ENCODE results near the gene UNC5A.

UNC5A gene

DNA sequence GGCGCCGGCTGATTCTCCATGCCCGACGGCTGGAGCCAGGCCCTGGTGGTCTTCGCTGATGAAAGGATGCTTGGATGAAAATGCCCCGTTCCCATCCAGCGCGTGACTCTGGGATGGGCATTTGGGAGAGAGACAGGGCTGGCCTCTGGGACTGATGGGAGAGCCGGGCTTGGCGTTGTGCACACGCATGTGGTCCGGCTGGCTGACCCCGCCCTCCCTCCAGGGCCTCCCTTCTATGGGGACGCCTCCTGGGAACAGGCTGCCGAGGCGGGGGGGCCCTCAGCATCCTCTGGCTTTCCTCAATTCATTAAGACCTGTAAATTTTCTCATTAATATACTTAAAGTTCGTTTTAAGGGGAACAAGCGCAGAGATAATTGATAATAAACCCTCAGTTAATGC is 36.8 kb downstream of the UNC5A start:
- TF ChIP-seq, protein P1, sequence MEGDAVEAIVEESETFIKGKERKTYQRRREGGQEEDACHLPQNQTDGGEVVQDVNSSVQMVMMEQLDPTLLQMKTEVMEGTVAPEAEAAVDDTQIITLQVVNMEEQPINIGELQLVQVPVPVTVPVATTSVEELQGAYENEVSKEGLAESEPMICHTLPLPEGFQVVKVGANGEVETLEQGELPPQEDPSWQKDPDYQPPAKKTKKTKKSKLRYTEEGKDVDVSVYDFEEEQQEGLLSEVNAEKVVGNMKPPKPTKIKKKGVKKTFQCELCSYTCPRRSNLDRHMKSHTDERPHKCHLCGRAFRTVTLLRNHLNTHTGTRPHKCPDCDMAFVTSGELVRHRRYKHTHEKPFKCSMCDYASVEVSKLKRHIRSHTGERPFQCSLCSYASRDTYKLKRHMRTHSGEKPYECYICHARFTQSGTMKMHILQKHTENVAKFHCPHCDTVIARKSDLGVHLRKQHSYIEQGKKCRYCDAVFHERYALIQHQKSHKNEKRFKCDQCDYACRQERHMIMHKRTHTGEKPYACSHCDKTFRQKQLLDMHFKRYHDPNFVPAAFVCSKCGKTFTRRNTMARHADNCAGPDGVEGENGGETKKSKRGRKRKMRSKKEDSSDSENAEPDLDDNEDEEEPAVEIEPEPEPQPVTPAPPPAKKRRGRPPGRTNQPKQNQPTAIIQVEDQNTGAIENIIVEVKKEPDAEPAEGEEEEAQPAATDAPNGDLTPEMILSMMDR (IDR thresholded peaks at IDR 0.05; ENCODE audit: low read depth, low read length, missing control alignments): no peak
- in situ Hi-C loops (cut with HindIII; ENCODE audit: low pct_ligation_motif_present, low sequenced_read_pairs): no loop called here
- Histone ChIP-seq H3K36me3 (replicated peaks) (no peaks in the 10 kb centered on the region), H3K27ac (no peak overlapping the region), H3K4me3 (ENCODE audit: low read depth, low read length) (no peak overlapping the region), H3K27me3 (replicated peaks) (peaks cover 21% of the 10 kb centered on the region)
- DNase-seq: no peak

DNA sequence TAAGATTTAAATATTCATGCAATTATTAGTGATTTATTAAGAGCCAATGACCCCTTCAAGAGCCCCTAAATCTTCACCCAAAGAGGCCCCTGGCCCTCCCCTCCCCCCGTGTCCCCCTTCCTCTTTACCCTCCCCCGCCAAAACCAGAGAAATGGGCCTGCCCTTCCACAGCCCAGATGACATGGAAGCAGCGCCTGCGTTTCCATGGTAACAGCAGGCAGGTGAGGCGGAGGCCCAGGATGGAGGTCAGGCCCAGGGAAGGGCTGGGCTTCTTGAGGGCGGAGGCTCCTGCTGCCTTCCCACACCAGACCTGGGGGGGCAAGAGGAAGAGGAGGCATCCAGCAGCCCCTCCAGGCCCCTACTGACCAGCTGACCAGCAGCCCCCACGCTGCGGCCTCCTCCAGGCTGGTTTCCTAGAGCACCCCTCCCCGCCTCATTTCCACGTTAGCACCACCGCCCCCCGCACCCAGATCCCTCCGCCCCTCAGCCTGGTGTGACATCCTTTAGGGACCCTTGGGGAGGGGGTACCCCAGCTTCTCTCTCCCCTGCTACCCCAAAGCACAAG is 37.4 kb downstream of the UNC5A start:
- in situ Hi-C loops (cut with HindIII; ENCODE audit: low pct_ligation_motif_present, low sequenced_read_pairs): no loop called here
- no peak overlapping the region for H3K27ac ChIP-seq
- DNase-seq: no peak
- peaks cover 21% of the 10 kb centered on the region for H3K27me3 ChIP-seq (replicated peaks)
- TF ChIP-seq, protein P1 (IDR thresholded peaks at IDR 0.05; ENCODE audit: low read depth, low read length, missing control alignments): no peak
- no peak overlapping the region for H3K4me3 ChIP-seq (ENCODE audit: low read depth, low read length)
- no peaks in the 10 kb centered on the region for H3K36me3 ChIP-seq (replicated peaks)

DNA sequence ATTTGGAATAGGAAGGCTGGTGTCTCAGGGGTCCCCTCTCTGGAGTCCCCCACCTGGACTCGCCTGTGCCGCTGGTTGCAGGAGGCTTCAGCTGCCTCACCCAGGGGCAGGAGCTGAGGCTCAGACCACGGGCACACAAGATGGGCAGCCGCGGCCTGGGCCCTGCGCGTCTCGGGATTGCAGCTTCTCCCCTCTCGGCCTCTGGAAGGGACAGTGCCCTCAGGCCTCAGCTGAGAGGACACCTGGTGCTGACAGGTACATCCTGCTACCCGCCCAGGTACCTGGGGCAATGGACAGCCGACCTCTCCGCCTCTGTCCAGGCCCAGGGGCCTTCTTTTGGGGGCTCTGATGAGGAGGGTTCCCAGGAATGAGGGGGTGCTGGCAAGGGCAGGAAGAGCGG is 38.3 kb downstream of the UNC5A start:
- DNase-seq: no peak
- in situ Hi-C loops (cut with HindIII; ENCODE audit: low pct_ligation_motif_present, low sequenced_read_pairs): no loop called here
- Histone ChIP-seq H3K36me3 (replicated peaks) (no peaks in the 10 kb centered on the region), H3K4me3 (ENCODE audit: low read depth, low read length) (no peak overlapping the region), H3K27ac (no peak overlapping the region), H3K27me3 (replicated peaks) (peaks cover 21% of the 10 kb centered on the region)
- TF ChIP-seq, protein P1 (IDR thresholded peaks at IDR 0.05; ENCODE audit: low read depth, low read length, missing control alignments): no peak

DNA sequence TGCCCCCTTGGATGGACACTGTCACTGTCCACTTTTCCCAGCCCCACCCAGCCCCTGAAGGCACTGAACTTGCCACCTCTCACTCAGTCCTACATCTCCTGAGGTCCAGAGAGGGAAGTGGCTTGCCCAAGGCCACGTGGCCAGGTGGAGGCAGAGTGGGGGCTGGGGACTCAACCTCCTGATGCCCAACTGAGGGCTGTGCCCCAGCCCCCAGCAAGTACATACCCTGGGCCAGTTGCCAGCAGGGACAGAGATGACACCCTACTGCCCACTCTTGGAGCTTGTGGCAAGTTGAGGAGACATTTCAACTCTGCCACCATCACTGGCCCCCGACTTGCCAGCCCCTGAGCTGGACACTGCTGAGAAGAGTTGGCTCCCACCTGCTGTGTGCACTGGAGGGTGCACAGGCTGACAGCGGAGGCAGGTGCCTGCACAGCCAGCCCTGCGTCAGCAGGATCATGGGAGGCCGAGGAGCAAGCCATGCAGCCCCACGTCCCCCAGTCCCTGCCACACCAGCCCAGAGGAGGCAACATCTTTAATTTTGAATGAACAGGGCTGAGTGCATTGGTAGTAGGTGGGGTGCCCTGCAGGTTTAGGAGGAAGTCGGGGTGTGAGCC is 39.4 kb downstream of the UNC5A start:
- in situ Hi-C loops (cut with HindIII; ENCODE audit: low pct_ligation_motif_present, low sequenced_read_pairs): no loop called here
- no peak overlapping the region for H3K27ac ChIP-seq
- peaks cover 21% of the 10 kb centered on the region for H3K27me3 ChIP-seq (replicated peaks)
- TF ChIP-seq, protein P1 (IDR thresholded peaks at IDR 0.05; ENCODE audit: low read depth, low read length, missing control alignments): no peak
- no peaks in the 10 kb centered on the region for H3K36me3 ChIP-seq (replicated peaks)
- no peak overlapping the region for H3K4me3 ChIP-seq (ENCODE audit: low read depth, low read length)
- DNase-seq: no peak

DNA sequence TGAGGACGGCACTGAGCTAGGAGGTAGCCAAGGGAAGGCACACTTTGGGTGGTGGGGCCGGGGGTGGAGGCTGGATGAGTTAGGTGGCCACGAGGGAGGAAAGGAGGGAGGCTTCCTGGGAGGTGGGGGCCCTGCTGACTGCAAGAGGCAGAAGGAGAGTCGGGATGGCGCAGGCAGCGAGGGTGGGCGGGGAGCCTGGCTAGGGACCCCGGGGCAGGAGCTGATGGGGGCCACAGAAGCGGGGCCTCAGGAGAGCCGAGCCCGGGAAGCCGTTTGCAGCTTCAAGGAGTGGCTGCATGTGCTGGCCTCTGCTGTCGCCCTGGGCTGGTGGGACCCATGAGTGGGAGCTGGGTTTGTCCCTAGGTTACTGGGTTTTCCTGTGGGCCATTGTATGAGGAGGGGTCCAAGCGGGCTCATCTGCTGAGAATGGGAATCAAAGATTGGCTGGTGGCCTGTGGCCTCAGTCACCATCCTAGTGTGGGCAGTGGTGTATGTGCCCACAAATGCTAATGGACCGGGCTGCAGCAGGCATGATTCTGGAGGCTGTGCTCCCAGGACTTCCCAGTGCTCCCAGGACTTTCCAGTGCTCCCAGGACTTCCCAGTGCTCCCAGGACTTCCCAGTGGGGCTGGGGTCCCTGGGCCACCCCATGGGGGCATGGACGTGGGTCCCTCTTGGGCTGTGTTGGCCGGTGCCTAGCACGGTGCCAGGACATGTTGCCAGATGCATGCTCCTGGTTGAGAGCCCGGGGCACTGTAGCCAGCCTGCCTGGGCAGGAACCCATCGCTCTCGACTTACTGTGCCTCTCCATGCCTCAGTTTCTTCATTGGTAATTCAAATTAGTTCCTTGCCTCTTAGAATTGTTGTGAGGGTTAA is 40.2 kb downstream of the UNC5A start:
- DNase-seq: no peak
- H3K27me3 ChIP-seq (replicated peaks): peaks cover 19% of the 10 kb centered on the region
- in situ Hi-C loops (cut with HindIII; ENCODE audit: low pct_ligation_motif_present, low sequenced_read_pairs): no loop called here
- no peak overlapping the region for H3K4me3 ChIP-seq (ENCODE audit: low read depth, low read length)
- TF ChIP-seq, protein P1 (IDR thresholded peaks at IDR 0.05; ENCODE audit: low read depth, low read length, missing control alignments): no peak
- H3K27ac ChIP-seq: no peak overlapping the region
- H3K36me3 ChIP-seq (replicated peaks): no peaks in the 10 kb centered on the region
